ENCODE results near the gene POLR2E.
A peak's percentile ranks its signal among the peaks of the same experiment; 100 is the strongest.

The POLR2E gene

GRCh38 chr19:1110809-1111640 lies 15.8 kb upstream of the POLR2E start:
- Histone ChIP-seq H3K27me3 (ENCODE audit: control insufficient read depth in 1 of 2, insufficient read depth in 2 of 2, low read length in 2 of 2) (no peaks in the 10 kb centered on the region), H3K9me3 (ENCODE audit: control insufficient read depth in 1 of 2, low read length in 2 of 2) (no peaks in the 10 kb centered on the region), H3K4me3 (ENCODE audit: low read depth in 1 of 2, low read length in 2 of 2) (no peak overlapping the region), H3K27ac (ENCODE audit: low read depth, low read length) (no peak overlapping the region), H3K4me1 (ENCODE audit: control insufficient read depth in 1 of 2, insufficient read depth in 2 of 2, low read length in 2 of 2) (peaks cover 26% of the 10 kb centered on the region in 2 donors), H3K36me3 (ENCODE audit: control insufficient read depth in 1 of 2, insufficient read depth in 2 of 2, low read length in 2 of 2) (peaks cover 13 to 52% of the 10 kb centered on the region in 2 donors), H3K9ac (ENCODE audit: low read depth in 1 of 2, low read length in 2 of 2) (no peak overlapping the region)

- Histone ChIP-seq H3K27me3 (ENCODE audit: control insufficient read depth in 1 of 2, insufficient read depth in 2 of 2, low read length in 2 of 2) (no peaks in the 10 kb centered on the region), H3K27ac (ENCODE audit: low read depth, low read length) (no peak overlapping the region), H3K4me1 (ENCODE audit: control insufficient read depth in 1 of 2, insufficient read depth in 2 of 2, low read length in 2 of 2) (peaks cover 31 to 32% of the 10 kb centered on the region in 2 donors), H3K9me3 (ENCODE audit: control insufficient read depth in 1 of 2, low read length in 2 of 2) (no peaks in the 10 kb centered on the region), H3K9ac (ENCODE audit: low read depth in 1 of 2, low read length in 2 of 2) (no peak overlapping the region), H3K36me3 (ENCODE audit: control insufficient read depth in 1 of 2, insufficient read depth in 2 of 2, low read length in 2 of 2) (peaks cover 11 to 48% of the 10 kb centered on the region in 2 donors), H3K4me3 (ENCODE audit: low read depth in 1 of 2, low read length in 2 of 2) (no peak overlapping the region)
Measured at GRCh38 chr19:1109697-1110671, 14.8 kb upstream of the POLR2E start.

- Histone ChIP-seq H3K9me3 (ENCODE audit: control insufficient read depth in 1 of 2, low read length in 2 of 2) (no peaks in the 10 kb centered on the region), H3K9ac (ENCODE audit: low read depth in 1 of 2, low read length in 2 of 2) (no peak overlapping the region), H3K27ac (ENCODE audit: low read depth, low read length) (no peak overlapping the region), H3K27me3 (ENCODE audit: control insufficient read depth in 1 of 2, insufficient read depth in 2 of 2, low read length in 2 of 2) (no peaks in the 10 kb centered on the region), H3K36me3 (ENCODE audit: control insufficient read depth in 1 of 2, insufficient read depth in 2 of 2, low read length in 2 of 2) (peaks cover 7 to 44% of the 10 kb centered on the region in 2 donors), H3K4me1 (ENCODE audit: control insufficient read depth in 1 of 2, insufficient read depth in 2 of 2, low read length in 2 of 2) (peaks cover 30 to 31% of the 10 kb centered on the region in 2 donors), H3K4me3 (ENCODE audit: low read depth in 1 of 2, low read length in 2 of 2) (no peak overlapping the region)
Measured at GRCh38 chr19:1109032-1109551, 13.9 kb upstream of the POLR2E start.

DNA sequence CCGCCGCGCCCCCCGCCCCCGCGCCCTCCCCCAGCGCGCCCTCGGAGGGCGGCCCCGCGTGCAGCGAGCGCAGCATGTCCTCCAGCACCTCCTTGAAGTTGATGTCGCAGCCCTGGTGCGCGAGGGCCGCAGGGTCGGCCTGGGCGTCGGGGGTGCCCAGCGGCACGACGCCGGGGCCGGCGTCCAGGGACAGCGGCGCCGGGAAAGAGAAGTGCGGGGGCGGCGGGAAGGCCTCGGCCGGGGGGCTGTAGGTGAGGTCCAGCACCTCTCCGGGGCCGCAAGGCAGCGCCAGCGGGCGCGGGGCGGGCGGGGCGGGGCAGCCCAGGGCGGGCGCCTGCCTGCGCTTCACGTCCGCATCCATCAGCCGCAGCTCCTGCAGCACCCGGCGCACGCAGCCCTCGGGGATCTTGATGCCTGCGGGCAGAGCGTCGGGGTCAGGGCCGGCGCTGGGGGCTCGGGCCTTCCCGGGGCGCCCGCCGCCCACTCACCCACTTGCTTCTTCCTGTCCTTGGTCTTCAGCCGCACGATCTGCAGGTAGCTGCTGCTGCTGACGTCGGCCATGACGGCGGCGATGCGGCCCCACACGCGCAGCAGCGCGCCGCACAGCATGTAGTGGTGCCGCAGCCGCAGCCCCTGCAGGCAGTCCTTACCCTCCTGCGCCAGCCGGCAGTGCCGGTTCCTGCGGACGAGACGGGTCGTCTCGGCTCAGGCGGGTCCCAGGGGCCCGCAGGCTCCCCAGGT lies 13.3 kb upstream of the POLR2E start:
- Histone ChIP-seq H3K27ac (ENCODE audit: low read depth, low read length) (no peak overlapping the region), H3K36me3 (ENCODE audit: control insufficient read depth in 1 of 2, insufficient read depth in 2 of 2, low read length in 2 of 2) (peaks cover 3 to 42% of the 10 kb centered on the region in 2 donors), H3K4me1 (ENCODE audit: control insufficient read depth in 1 of 2, insufficient read depth in 2 of 2, low read length in 2 of 2) (peaks cover 24 to 25% of the 10 kb centered on the region in 2 donors), H3K4me3 (ENCODE audit: low read depth in 1 of 2, low read length in 2 of 2) (no peak overlapping the region), H3K9ac (ENCODE audit: low read depth in 1 of 2, low read length in 2 of 2) (no peak overlapping the region), H3K9me3 (ENCODE audit: control insufficient read depth in 1 of 2, low read length in 2 of 2) (no peaks in the 10 kb centered on the region), H3K27me3 (ENCODE audit: control insufficient read depth in 1 of 2, insufficient read depth in 2 of 2, low read length in 2 of 2) (no peaks in the 10 kb centered on the region)

DNA sequence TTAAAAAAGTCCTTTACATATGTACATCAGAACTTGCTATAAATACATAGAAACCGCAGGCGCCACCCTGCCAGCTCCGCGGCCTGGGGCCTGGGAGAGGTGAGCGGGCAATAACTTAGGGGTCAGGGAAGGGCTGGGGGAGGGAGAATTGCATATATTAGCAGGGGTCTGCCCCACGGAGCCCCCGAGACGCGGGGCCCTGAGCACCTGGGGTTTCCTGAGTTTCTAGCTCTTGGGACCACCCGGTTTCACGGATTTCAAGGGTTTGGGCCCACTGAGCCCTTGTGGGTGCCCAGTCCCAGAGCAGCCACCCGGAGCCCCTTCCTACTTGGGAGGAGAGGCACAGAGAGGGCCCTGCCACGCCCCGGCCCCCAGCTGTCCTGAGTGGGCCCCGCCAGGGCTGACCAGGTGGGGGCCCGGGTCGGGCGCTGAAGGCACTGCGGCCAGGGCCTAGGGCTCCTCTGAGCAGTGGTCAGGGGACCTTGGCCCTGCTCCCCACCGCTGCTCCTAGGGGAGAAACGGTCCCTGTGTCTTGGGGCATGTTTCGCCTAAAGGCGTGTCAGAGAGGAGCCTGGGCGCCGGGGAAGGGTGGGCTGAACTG lies 12.6 kb upstream of the POLR2E start:
- no peak overlapping the region for H3K9ac ChIP-seq (ENCODE audit: low read depth in 1 of 2, low read length in 2 of 2)
- H3K27ac ChIP-seq (ENCODE audit: low read depth, low read length), result no peak overlapping the region
- peaks cover 2 to 41% of the 10 kb centered on the region in 2 donors for H3K36me3 ChIP-seq (ENCODE audit: control insufficient read depth in 1 of 2, insufficient read depth in 2 of 2, low read length in 2 of 2)
- no peaks in the 10 kb centered on the region for H3K27me3 ChIP-seq (ENCODE audit: control insufficient read depth in 1 of 2, insufficient read depth in 2 of 2, low read length in 2 of 2)
- H3K4me1 ChIP-seq (ENCODE audit: control insufficient read depth in 1 of 2, insufficient read depth in 2 of 2, low read length in 2 of 2), result peaks cover 24 to 26% of the 10 kb centered on the region in 2 donors
- H3K4me3 ChIP-seq (ENCODE audit: low read depth in 1 of 2, low read length in 2 of 2), result no peak overlapping the region
- H3K9me3 ChIP-seq (ENCODE audit: control insufficient read depth in 1 of 2, low read length in 2 of 2), result no peaks in the 10 kb centered on the region

DNA sequence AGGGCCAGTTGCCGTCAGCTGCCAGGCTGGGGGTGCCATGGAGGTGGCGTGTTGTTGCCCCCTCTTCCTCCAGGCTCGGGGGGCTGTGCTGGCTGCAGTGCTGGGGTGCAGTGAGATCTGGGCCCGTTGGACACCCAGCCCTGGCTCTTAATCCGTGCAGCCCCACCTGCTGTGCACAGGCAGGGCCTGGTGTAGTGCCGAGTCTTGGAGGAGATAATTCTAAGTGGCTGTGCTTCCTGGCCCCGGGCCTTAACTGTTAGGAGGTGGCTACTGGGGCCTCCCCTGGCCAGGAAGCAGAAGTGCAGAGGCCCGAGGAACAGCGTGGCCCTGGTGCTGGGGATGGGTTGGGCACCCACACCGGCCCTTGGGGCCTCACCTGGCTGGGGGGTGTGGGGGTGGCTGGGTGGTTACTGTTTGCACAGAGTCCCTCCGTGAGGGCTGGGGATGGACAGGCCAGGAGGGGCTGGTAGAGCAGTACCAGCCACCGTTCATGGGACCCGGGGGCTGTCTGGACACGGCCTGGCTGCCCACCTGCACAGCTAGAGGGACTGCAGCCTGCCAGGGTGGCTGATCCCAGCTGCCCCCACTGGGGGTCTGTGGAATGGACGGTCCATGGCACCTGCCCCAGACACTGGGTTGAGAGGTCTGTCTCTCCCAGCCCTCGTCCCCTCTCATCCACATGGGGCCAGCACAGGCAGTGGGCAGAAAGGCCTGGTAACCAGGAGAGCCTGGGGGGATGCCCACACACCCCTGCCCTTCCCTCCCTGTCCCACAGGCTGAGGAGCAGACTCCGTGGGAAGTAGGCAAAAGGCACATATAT lies 11.9 kb upstream of the POLR2E start:
- Histone ChIP-seq H3K4me3 (ENCODE audit: low read depth in 1 of 2, low read length in 2 of 2) (no peak overlapping the region), H3K9ac (ENCODE audit: low read depth in 1 of 2, low read length in 2 of 2) (no peak overlapping the region), H3K27ac (ENCODE audit: low read depth, low read length) (peak overlapping the region; percentile 20), H3K4me1 (ENCODE audit: control insufficient read depth in 1 of 2, insufficient read depth in 2 of 2, low read length in 2 of 2) (peaks cover 27 to 28% of the 10 kb centered on the region in 2 donors), H3K36me3 (ENCODE audit: control insufficient read depth in 1 of 2, insufficient read depth in 2 of 2, low read length in 2 of 2) (peaks cover 0 to 37% of the 10 kb centered on the region in 2 donors), H3K9me3 (ENCODE audit: control insufficient read depth in 1 of 2, low read length in 2 of 2) (no peaks in the 10 kb centered on the region), H3K27me3 (ENCODE audit: control insufficient read depth in 1 of 2, insufficient read depth in 2 of 2, low read length in 2 of 2) (no peaks in the 10 kb centered on the region)

DNA sequence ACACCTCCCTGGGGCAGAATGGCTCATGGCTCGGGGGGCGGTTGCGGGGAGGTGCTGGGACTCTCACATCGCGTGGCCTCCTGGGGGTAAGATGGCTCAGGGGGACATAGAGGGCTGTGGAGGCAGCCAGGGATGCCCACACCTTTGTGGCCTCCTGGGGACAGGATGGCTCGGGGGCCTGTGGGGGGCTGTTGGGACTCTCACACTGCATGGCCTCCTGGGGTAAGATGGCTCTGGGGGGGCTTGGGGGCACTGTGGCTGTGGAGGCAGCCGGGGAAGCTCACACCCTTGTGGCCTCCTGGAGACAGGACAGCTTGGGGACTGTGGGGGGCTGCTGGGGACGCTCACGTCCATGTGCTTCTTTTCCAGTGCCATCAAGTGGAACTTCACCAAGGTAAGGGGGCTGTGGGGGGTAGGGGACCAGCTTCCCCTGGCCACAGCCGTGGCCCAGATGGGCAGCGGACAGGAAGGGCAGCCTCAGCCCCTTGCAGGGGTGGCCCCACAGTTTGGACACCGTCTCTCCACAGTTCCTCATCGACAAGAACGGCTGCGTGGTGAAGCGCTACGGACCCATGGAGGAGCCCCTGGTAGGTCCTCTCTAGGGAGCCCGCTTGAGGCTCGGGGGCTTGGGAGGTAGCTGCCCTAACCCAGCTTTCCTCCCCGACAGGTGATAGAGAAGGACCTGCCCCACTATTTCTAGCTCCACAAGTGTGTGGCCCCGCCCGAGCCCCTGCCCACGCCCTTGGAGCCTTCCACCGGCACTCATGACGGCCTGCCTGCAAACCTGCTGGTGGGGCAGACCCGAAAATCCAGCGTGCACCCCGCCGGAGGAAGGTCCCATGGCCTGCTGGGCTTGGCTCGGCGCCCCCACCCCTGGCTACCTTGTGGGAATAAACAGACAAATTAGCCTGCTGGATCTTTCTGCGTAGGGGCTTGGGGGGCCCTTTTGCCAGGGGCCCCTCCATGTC lies 11.0 kb upstream of the POLR2E start:
- Histone ChIP-seq H3K27me3 (ENCODE audit: control insufficient read depth in 1 of 2, insufficient read depth in 2 of 2, low read length in 2 of 2) (no peaks in the 10 kb centered on the region), H3K4me1 (ENCODE audit: control insufficient read depth in 1 of 2, insufficient read depth in 2 of 2, low read length in 2 of 2) (peaks cover 35% of the 10 kb centered on the region in 2 donors), H3K27ac (ENCODE audit: low read depth, low read length) (peak overlapping the region; percentile 20), H3K36me3 (ENCODE audit: control insufficient read depth in 1 of 2, insufficient read depth in 2 of 2, low read length in 2 of 2) (peaks cover 0 to 37% of the 10 kb centered on the region in 2 donors), H3K9ac (ENCODE audit: low read depth in 1 of 2, low read length in 2 of 2) (no peak overlapping the region), H3K9me3 (ENCODE audit: control insufficient read depth in 1 of 2, low read length in 2 of 2) (no peaks in the 10 kb centered on the region), H3K4me3 (ENCODE audit: low read depth in 1 of 2, low read length in 2 of 2) (no peak overlapping the region)

All from duodenal mucosa (tissue), 2 donors.